ENCODE results near the gene RPS28.
"Not testable (repeated sequence)": the region's sequence is repeated elsewhere in the genome, so short reads cannot be mapped to it uniquely, and the experiment has no call there.

RPS28 gene

GRCh38 chr19:8342684-8343482 lies 21.6 kb downstream of the RPS28 start, which contains the start of gene KANK3:
KANK3 (minus strand) TSS chr19:8343262; CDS start chr19:8337828, 5,434 bp downstream.
- DNase-seq, result peak; percentile 97

GRCh38 chr19:8343483-8343844 lies 22.2 kb downstream of the RPS28 start:
- no peak for DNase-seq

- DNase-seq, result not testable (repeated sequence)
These were observed 28.5 kb downstream of the RPS28 start for GRCh38 chr19:8349629-8350372.

DNA sequence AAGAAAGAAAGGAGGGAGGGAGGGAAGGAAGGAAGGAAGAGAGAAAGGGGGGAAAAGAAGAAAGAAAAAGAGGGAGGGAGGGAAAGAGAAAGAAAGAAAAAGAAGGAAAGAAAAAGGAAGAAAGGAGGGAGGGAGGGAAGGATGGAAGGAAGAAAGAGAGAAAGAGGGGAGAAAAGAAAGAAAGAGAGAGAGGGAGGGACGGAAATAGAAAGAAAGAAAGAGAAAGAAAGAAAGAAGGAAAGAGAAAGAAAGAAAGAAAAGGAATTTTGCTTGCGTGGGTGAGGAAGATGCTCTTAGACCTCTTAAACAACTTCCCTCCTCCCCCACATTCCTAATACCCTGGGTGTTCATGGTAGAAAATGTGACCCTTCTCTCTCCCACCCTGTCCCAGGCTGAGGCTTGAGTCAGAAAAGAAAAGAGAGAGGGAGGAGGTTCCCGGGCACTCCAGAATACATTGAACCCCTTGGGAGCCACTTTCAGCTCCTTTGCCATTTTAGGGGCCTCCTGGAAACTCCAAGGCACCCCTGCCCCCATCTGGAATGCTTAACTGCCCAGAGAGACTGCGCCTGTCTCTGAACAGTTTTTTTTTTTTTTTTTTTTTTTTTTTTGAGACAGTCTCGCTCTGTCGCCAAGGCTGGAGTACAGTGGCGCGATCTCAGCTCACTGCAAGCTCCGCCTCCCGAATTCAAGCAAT lies 31.0 kb downstream of the RPS28 start:
- no peak for DNase-seq

DNA sequence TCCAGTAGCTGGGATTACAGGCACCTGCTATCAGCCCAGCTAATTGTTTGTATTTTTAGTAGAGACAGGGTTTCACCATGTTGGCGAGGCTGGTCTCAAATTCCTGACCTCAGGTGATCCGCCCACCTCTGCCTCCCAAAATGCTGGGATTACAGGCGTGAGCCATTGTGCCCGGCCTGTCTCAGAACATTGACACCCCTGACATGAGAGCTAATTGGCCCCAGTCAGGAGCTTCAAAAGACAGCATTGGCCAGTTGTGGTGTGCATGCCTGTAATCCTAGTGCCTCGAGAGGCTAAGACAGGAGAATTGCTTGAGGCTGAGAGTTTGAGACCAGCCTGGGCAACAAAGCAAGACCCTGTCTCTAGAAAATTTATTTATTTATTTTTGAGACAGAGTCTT lies 31.5 kb downstream of the RPS28 start:
- not testable (repeated sequence) for DNase-seq

GRCh38 chr19:8355631-8356402 lies 34.5 kb downstream of the RPS28 start:
- DNase-seq, result no peak

- DNase-seq, result no peak
These were observed 35.8 kb downstream of the RPS28 start for GRCh38 chr19:8357007-8357521.

DNA sequence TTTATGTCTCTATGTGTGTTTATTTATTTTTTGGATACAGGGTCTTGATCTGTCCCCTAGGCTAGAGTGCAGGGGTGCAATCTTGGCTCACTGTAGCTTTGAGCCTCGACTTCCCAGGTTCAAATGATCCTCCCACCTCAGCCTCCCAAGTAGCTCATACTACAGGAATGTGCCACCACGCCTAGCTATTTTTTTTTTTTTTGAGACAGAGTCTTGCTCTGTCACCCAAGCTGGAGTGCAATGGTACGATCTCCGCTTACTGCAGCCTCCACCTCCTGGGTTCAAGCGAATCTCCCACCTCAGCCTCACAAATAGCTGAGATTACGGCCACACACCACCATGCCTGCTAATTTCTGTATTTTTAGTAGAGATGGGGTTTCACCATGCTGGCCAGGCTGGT lies 37.7 kb downstream of the RPS28 start:
- no peak for DNase-seq

DNA sequence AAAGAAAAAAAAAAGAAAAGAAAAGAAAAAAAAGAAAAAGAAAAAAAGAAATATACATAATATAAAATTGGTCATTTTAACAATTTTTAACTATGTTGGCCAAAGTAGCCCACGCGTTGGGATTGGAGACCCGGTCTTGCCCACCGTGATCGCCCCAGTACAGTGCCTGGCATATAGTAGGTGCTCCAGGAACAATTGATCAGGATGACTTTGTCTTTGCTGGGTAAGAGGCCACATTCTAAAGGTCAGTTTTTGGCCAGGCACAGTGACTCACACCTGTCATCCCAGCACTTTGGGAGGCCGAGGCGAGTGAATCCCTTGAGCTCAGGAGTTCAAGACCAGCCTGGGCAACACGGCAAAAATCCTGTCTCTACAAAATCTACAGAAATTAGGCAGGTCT lies 38.9 kb downstream of the RPS28 start:
- no peak for DNase-seq

- no peak for DNase-seq
These were observed 40.9 kb downstream of the RPS28 start for GRCh38 chr19:8361921-8362793.

DNA sequence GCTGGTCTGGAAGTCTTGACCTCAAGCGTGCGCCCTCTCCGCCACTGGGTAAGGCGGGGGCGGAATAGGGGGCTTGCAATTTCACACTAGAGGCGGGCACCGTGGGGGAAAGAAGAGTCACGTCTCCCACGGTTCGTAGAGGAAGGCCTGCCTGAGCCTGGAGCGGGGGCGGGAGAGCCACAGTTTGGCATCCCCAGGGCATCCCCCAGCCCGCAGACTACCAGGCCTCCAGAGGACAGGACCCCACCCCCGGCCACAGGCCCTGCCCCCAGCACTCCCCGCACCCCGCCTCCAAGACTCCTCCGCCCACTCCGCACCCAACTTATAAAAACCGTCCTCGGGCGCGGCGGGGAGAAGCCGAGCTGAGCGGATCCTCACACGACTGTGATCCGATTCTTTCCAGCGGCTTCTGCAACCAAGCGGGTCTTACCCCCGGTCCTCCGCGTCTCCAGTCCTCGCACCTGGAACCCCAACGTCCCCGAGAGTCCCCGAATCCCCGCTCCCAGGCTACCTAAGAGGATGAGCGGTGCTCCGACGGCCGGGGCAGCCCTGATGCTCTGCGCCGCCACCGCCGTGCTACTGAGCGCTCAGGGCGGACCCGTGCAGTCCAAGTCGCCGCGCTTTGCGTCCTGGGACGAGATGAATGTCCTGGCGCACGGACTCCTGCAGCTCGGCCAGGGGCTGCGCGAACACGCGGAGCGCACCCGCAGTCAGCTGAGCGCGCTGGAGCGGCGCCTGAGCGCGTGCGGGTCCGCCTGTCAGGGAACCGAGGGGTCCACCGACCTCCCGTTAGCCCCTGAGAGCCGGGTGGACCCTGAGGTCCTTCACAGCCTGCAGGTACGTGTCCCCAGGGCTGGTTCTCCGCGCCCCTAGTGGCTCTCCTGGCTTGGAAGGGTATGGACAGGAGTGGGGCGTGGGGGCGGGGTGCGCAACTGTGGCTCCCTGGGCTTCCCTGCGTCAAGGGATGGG lies 42.8 kb downstream of the RPS28 start, which contains the start of gene ANGPTL4:
Gene ANGPTL4, plus strand, starts transcription at position 353 of the 969 bp plus-strand sequence. Its CDS starts 167 bp downstream, at position 520.
- DNase-seq, result peak; percentile 82

DNA sequence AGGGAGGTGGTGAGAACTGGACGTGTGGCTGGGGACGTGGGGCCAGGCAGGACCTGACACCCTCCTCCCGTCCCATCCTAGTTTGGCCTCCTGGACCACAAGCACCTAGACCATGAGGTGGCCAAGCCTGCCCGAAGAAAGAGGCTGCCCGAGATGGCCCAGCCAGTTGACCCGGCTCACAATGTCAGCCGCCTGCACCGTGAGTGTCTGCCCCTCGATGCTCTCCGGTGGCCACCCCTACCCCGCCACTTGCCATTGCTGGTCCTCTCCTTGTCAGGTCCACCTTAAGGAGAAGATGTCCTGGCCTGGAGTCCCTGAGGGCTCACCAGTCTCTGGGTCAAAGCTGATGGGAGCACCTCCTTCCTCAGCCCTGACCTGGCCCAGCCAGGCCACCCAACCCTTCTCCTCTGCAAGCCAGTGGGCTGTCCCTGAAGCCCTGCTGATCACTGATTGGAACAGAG lies 44.9 kb downstream of the RPS28 start:
- DNase-seq, result no peak

GRCh38 chr19:8366961-8367326 lies 45.6 kb downstream of the RPS28 start:
- no peak for DNase-seq

DNA sequence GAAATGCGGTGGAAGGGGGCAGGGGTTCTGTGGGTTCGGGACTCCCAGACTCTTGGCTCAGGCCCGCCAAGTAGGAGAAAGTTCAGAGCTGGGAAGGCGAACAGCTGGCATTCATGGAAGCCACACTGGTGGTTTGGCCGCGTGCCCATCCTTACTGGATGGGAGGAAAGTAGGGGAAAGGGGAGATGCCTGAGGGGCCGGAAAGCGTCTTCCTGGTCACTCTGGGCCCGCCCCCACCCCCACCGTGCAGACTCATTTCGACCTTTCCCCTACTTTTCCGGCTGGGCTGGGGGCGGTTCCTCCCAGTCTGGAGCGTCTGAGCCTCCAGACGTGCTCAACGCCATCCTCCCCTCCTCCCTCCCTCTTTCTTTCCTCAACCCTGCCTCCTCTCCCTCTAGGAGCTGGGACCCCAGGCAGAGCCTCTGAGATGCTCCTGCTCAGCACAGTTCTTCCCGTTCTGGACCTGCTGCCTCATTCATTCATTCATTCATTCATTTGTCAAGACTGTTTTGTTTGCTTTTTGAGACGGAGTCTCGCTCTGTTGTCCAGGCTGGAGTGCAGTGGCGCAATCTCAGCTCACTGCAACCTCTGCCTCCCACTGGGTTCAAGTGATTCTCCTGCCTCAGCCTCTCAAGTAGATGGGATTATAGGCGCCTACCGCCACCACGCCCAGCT lies 46.2 kb downstream of the RPS28 start:
- DNase-seq, result no peak

DNA sequence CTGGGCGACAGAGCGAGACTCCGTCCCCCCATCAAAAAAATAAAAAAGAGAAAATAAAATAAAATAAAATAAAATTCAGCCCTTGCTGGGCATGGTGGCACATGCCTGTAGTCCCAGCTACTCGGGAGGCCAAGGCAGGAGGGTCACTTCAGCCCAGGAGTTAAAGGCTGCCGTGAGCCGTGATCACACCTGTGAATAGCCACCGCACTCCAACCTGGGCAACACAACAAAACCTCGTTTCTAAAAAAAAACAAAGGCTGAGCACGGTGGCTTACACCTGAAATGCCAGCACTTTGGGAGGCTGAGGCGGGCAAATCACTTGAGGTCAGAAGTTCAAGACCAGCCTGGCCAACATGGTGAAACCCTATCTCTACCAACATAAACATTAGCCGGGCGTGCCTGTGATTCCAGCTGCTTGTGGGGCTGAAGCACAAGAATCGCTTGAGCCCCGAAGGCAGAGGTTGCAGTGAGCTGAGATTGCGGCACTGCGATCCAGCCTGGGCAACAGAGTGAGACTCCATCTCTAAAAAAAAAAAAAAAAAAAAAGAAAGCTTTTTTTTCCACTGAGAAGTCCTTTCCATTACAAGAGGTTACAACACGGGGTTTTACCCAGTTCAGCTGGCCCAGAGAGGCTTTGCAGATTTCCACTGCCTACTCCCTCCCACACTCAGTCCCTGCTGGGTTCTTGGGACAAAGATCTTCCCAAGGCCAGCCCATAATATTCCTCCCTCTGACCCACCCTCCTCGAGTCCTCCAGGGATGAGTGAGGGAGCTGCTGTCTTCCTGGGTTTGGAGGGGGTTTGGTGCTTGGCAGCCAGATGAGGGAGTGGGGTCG lies 49.1 kb downstream of the RPS28 start:
- DNase-seq, result no peak

DNA sequence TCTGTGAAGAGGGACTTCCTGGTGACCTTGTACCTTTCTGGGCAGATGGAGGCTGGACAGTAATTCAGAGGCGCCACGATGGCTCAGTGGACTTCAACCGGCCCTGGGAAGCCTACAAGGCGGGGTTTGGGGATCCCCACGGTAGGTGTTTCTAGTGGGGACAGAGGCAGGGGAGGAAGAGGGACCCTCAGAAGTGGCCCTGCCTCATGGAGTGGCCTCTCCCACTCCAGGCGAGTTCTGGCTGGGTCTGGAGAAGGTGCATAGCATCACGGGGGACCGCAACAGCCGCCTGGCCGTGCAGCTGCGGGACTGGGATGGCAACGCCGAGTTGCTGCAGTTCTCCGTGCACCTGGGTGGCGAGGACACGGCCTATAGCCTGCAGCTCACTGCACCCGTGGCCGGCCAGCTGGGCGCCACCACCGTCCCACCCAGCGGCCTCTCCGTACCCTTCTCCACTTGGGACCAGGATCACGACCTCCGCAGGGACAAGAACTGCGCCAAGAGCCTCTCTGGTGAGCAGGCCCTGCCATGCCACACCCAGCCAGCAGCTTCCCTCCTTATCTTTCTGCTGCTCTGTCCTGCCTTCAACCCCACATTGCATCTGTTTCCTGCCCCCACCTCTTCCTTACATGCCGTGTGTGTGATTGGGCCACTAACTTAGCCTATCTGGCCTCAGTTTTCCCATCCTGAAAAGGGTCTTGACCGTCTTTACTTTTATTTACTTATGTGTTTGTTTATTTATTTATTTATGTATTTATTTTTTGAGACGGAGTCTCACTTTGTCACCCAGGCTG lies 49.9 kb downstream of the RPS28 start:
- DNase-seq, result no peak

All from activated effector memory CD4-positive, alpha-beta T cell treated with anti-CD3 and anti-CD28 coated beads, Interleukin-2, amount 50 U/mL, for 16 hours (primary cell).